HepG2 (cell line): ENCODE results near the gene CRIM1. TPM values are rescaled to one million over a fixed set of nuclear protein-coding genes. Genes with fewer than 3 reads are reported as not detected.

Experiments
- AKNA ChIP-seq: sonication (generic); formaldehyde crosslinking; IDR thresholded peaks from 2 replicates; pipeline ENCODE4 v1.4.0; 2020; ENCODE audit warnings: missing genetic modification reagents, borderline replicate concordance
- ATF4 ChIP-seq, 2 experiments: fragments of 450-650 bp in 1 of 2; sonication (generic) in 1 of 2; formaldehyde crosslinking; IDR thresholded peaks; 2 replicates each; pipeline versions ENCODE4 v1.5.0 to v1.8.0; 2020 to 2022; ENCODE audit warnings: mild to moderate bottlenecking in 1 of 2, missing genetic modification reagents in 1 of 2
- ATF7 ChIP-seq, 2 experiments: fragments of 450-650 bp in 1 of 2; sonication (generic) in 1 of 2; formaldehyde crosslinking in 1 of 2; IDR thresholded peaks; 2 replicates each; pipeline versions ENCODE4 v1.4.0 to v1.6.1; 2016 to 2020; ENCODE audit warnings: antibody characterized with exemption in 1 of 2, mild to moderate bottlenecking in 1 of 2, missing genetic modification reagents in 1 of 2
- ESRRA ChIP-seq: sonication (generic); formaldehyde crosslinking; IDR thresholded peaks from 2 replicates; pipeline ENCODE4 v1.5.1; 2020; ENCODE audit warnings: mild to moderate bottlenecking, low read depth, missing genetic modification reagents
- ETV6 ChIP-seq: sonication (generic); formaldehyde crosslinking; conservative IDR thresholded peaks from 2 replicates; pipeline ENCODE4 v1.4.0; 2020; ENCODE audit warnings: missing genetic modification reagents
- GABPA ChIP-seq, 2 experiments: IDR thresholded peaks; 2 replicates each; pipeline ENCODE4 v1.6.1; 2011 to 2016; ENCODE audit warnings: low read depth in 2 of 2, low read length in 1 of 2, missing biosample characterization in 1 of 2, missing genetic modification characterization in 1 of 2
- MLX ChIP-seq: IDR thresholded peaks from 2 replicates; pipeline ENCODE4 v1.6.1; 2016
- TP53 ChIP-seq: sonication (generic); formaldehyde crosslinking; conservative IDR thresholded peaks from 2 replicates; pipeline ENCODE4 v1.4.0; 2020; ENCODE audit warnings: missing genetic modification reagents
- XBP1 ChIP-seq: sonication (generic); formaldehyde crosslinking; IDR thresholded peaks from 2 replicates; pipeline ENCODE4 v1.5.0; 2020; ENCODE audit warnings: missing genetic modification reagents
- YEATS2 ChIP-seq: sonication (generic); formaldehyde crosslinking; IDR thresholded peaks from 2 replicates; pipeline ENCODE4 v1.4.0; 2020; ENCODE audit warnings: missing genetic modification reagents, borderline replicate concordance
- ZGPAT ChIP-seq: IDR thresholded peaks from 2 replicates; pipeline ENCODE4 v1.6.1; 2016; ENCODE audit warnings: mild to moderate bottlenecking
- ZNF672 ChIP-seq: sonication (generic); formaldehyde crosslinking; IDR thresholded peaks from 2 replicates; pipeline ENCODE4 v1.8.1; 2022; ENCODE audit warnings: missing genetic modification reagents
- ZNF777 ChIP-seq: sonication (generic); formaldehyde crosslinking; IDR thresholded peaks from 2 replicates; pipeline ENCODE4 v1.4.0; 2020; ENCODE audit warnings: missing genetic modification reagents
- ZSCAN25 ChIP-seq: sonication (generic); formaldehyde crosslinking; IDR thresholded peaks from 2 replicates; pipeline ENCODE4 v1.8.0; 2022; ENCODE audit warnings: mild to moderate bottlenecking, missing genetic modification reagents
- ZSCAN9 ChIP-seq: IDR thresholded peaks from 2 replicates; pipeline ENCODE4 v1.6.1; 2016; ENCODE audit warnings: borderline replicate concordance
- polyA plus RNA-seq, 8 experiments: library from polyadenylated mRNA; depleted of rRNA in 3 of 8; stranded (reverse) in 7 of 8; unstranded in 1 of 8; fragments of >200 nt; fragmentation: Illumina TruSeq in 4 of 8; extraction: Trizol in 4 of 8; gene quantifications; 2 replicates each; pipeline versions ENCODE4 v1.2.1 to v1.2.3, GENCODE V29; 2011 to 2016; ENCODE audit warnings: low read depth in 4 of 8, missing spikeins in 1 of 8, mixed read lengths in 1 of 8; ENCODE audit not compliant: insufficient read depth in 1 of 8
- total RNA-seq, 5 experiments: library from RNA; depleted of rRNA; stranded (reverse); fragments of >200 nt; fragmentation: Illumina TruSeq; extraction: Trizol; gene quantifications; 2 replicates each; pipeline ENCODE4 v1.2.3, GENCODE V29; 2016; ENCODE audit warnings: low read depth in 1 of 5
- TF ChIP-seq, protein P1 (sequence below): IDR thresholded peaks from 2 replicates; pipeline ENCODE4 v1.6.1; 2016; ENCODE audit warnings: low read depth, missing genetic modification reagents, missing compliant biosample characterization

CRIM1 gene
- total and polyA plus RNA-seq, 2 of the 13 experiments (the other 11 are each of a cell fraction or from before 2014, with no cell fraction given), result 39.1 to 69.9 TPM

DNA sequence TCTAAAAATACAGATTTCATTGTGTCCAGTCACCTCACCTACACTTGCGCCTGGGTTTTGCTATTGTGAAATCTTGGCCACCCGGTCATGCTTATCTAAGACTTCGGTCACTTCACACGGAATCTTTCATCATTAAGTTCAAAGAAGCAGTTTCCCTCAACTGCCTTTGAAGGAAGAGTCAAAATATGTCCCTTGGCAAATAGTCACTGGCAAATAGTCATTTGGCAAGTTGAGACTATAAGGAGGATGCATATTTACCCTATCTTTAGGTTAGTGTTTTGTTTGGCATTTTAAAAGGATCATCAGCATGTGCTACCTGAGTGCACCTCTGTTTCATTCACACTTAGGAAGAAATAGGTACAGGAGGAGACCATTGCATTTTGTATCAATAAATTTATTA lies 146.5 kb downstream of the CRIM1 start (continued):
- TF ChIP-seq ZGPAT (CRISPR knock-in tag), result peak; percentile 96
- peak; percentile 75; the same call in 1 of the 2 replicates for TF ChIP-seq ESRRA
- peak; percentile 56; the same call in 1 of the 2 replicates for TF ChIP-seq ZSCAN25 (CRISPR knock-in tag)
- TF ChIP-seq ATF4 (CRISPR knock-in tag; IDR thresholded peaks at IDR 0.05), result peak in 1 of 2 experiments; percentile 90; a peak in 2 of 4 replicates
- no peak for TF ChIP-seq AKNA (CRISPR knock-in tag)
- TF ChIP-seq ZNF672, result no peak
- no peak for TF ChIP-seq TP53 (CRISPR knock-in tag)
- 0 out of 2 replicates have a peak, but pooled peaks have one; percentile 49 for TF ChIP-seq ATF7 (IDR thresholded peaks at IDR 0.05)
- TF ChIP-seq ATF7 (CRISPR knock-in tag; IDR thresholded peaks at IDR 0.05), result peak; percentile 71; the same call in 1 of the 2 replicates
- TF ChIP-seq ZNF777 (CRISPR knock-in tag), result no peak
- TF ChIP-seq XBP1 (CRISPR knock-in tag), result no peak
- peak; percentile 86 for TF ChIP-seq ZSCAN9 (CRISPR knock-in tag)
- TF ChIP-seq ETV6 (CRISPR knock-in tag), result 0 out of 2 replicates have a peak, but pooled peaks have one; percentile 34
- TF ChIP-seq MLX (CRISPR knock-in tag), result peak; percentile 97
- no peak for TF ChIP-seq GABPA (IDR thresholded peaks at IDR 0.05; ENCODE audit: low read depth, low read length)
- TF ChIP-seq GABPA (CRISPR knock-in tag; IDR thresholded peaks at IDR 0.05; ENCODE audit: low read depth), result peak; percentile 37; the same call in 1 of the 2 replicates
- TF ChIP-seq, protein P1, sequence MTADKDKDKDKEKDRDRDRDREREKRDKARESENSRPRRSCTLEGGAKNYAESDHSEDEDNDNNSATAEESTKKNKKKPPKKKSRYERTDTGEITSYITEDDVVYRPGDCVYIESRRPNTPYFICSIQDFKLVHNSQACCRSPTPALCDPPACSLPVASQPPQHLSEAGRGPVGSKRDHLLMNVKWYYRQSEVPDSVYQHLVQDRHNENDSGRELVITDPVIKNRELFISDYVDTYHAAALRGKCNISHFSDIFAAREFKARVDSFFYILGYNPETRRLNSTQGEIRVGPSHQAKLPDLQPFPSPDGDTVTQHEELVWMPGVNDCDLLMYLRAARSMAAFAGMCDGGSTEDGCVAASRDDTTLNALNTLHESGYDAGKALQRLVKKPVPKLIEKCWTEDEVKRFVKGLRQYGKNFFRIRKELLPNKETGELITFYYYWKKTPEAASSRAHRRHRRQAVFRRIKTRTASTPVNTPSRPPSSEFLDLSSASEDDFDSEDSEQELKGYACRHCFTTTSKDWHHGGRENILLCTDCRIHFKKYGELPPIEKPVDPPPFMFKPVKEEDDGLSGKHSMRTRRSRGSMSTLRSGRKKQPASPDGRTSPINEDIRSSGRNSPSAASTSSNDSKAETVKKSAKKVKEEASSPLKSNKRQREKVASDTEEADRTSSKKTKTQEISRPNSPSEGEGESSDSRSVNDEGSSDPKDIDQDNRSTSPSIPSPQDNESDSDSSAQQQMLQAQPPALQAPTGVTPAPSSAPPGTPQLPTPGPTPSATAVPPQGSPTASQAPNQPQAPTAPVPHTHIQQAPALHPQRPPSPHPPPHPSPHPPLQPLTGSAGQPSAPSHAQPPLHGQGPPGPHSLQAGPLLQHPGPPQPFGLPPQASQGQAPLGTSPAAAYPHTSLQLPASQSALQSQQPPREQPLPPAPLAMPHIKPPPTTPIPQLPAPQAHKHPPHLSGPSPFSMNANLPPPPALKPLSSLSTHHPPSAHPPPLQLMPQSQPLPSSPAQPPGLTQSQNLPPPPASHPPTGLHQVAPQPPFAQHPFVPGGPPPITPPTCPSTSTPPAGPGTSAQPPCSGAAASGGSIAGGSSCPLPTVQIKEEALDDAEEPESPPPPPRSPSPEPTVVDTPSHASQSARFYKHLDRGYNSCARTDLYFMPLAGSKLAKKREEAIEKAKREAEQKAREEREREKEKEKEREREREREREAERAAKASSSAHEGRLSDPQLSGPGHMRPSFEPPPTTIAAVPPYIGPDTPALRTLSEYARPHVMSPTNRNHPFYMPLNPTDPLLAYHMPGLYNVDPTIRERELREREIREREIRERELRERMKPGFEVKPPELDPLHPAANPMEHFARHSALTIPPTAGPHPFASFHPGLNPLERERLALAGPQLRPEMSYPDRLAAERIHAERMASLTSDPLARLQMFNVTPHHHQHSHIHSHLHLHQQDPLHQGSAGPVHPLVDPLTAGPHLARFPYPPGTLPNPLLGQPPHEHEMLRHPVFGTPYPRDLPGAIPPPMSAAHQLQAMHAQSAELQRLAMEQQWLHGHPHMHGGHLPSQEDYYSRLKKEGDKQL (CRISPR knock-in tag), result peak; percentile 97
- TF ChIP-seq YEATS2 (CRISPR knock-in tag), result peak; percentile 77; the same call in 1 of the 2 replicates
